CD4-positive, alpha-beta memory T cell (primary cell): ENCODE results near the gene IKZF5. TPM values are rescaled to one million over a fixed set of nuclear protein-coding genes. Genes with fewer than 3 reads are reported as not detected.

Experiments used
- CTCF ChIA-PET: fragments of 350-600 bp; sonication (Branson Sonifier 250); formaldehyde crosslinking; loops from one replicate; lab custom pipeline; 2021; ENCODE audit warnings: inconsistent platforms; ENCODE audit not compliant: partially characterized antibody; lab: Charles Lee
- POLR2A ChIA-PET: fragments of 350-600 bp; sonication (Branson Sonifier 250); formaldehyde crosslinking; loops from one replicate; lab custom pipeline; 2021; ENCODE audit not compliant: partially characterized antibody; lab: Charles Lee
- DNase-seq, 5 donors: peaks; one replicate each; pipeline versions ENCODE4 v3.0.0 to v3.0.0-alpha.2; 2020 to 2022; ENCODE audit warnings: mixed read lengths in 1 of 5
- H3K27ac ChIP-seq: one replicate; pipeline ENCODE4 v1.7.0; 2013; ENCODE audit warnings: low read depth, low read length
- H3K27me3 ChIP-seq: 2 replicates; pipeline ENCODE4 v1.7.0; 2013; ENCODE audit warnings: mild to moderate bottlenecking, low read length, moderate library complexity; ENCODE audit not compliant: insufficient read depth
- H3K36me3 ChIP-seq: 2 replicates; pipeline ENCODE4 v1.7.0; 2013; ENCODE audit warnings: mild to moderate bottlenecking, low read length, moderate library complexity; ENCODE audit not compliant: insufficient read depth
- H3K4me1 ChIP-seq: 2 replicates; pipeline ENCODE4 v1.7.0; 2013; ENCODE audit warnings: mild to moderate bottlenecking, low read length, moderate library complexity; ENCODE audit not compliant: insufficient read depth
- H3K4me3 ChIP-seq, 2 donors: one replicate each; pipeline ENCODE4 v1.7.0; 2013; ENCODE audit warnings: low read length in 2 of 2, mild to moderate bottlenecking in 1 of 2
- H3K9me3 ChIP-seq, 2 donors: one replicate each; pipeline ENCODE4 v1.7.0; 2013; ENCODE audit warnings: low read length in 2 of 2, control low read depth in 1 of 2; ENCODE audit not compliant: control insufficient read depth in 1 of 2
- H3K27ac Mint-ChIP-seq, 7 donors: one replicate each; pipeline ENCODE4 v1.8.0; 2020 to 2021; ENCODE audit warnings: mixed read lengths in 7 of 7, mild to moderate bottlenecking in 6 of 7, inconsistent platforms in 3 of 7, moderate library complexity in 3 of 7
- H3K27me3 Mint-ChIP-seq, 2 donors: one replicate each; pipeline ENCODE4 v1.8.0; 2020 to 2021; ENCODE audit warnings: mixed read lengths in 2 of 2
- H3K36me3 Mint-ChIP-seq, 2 donors: one replicate each; pipeline ENCODE4 v1.8.0; 2020 to 2021; ENCODE audit warnings: mixed read lengths in 2 of 2, inconsistent platforms in 1 of 2, mild to moderate bottlenecking in 1 of 2
- H3K4me1 Mint-ChIP-seq, 4 donors: one replicate each; pipeline ENCODE4 v1.8.0; 2020 to 2021; ENCODE audit warnings: mixed read lengths in 4 of 4, mild to moderate bottlenecking in 1 of 4
- H3K4me3 Mint-ChIP-seq, 8 donors: one replicate each; pipeline ENCODE4 v1.8.0; 2020 to 2021; ENCODE audit warnings: mixed read lengths in 8 of 8, mild to moderate bottlenecking in 7 of 8, moderate library complexity in 6 of 8, inconsistent platforms in 3 of 8
- H3K9me3 Mint-ChIP-seq, 8 donors: one replicate each; pipeline ENCODE4 v1.8.0; 2020 to 2021; ENCODE audit warnings: mixed read lengths in 8 of 8, mild to moderate bottlenecking in 5 of 8, inconsistent platforms in 3 of 8, moderate library complexity in 1 of 8
- intact Hi-C: fragments of 100-400 bp; cut with micrococcal nuclease; formaldehyde crosslinking; loops from one replicate; pipeline ENCODE4 v1.15.1; 2023
- polyA plus RNA-seq, 2 donors: library from polyadenylated mRNA; unstranded; fragments of 300-500 nt; fragmentation: Illumina TruSeq; gene quantifications; one replicate each; pipeline ENCODE4 v1.2.3, GENCODE V29; 2021
- total RNA-seq, 2 experiments: library from RNA; stranded (reverse); gene quantifications; one replicate each; pipeline ENCODE4 v1.2.3, GENCODE V29; 2021

The IKZF5 gene, protein sequence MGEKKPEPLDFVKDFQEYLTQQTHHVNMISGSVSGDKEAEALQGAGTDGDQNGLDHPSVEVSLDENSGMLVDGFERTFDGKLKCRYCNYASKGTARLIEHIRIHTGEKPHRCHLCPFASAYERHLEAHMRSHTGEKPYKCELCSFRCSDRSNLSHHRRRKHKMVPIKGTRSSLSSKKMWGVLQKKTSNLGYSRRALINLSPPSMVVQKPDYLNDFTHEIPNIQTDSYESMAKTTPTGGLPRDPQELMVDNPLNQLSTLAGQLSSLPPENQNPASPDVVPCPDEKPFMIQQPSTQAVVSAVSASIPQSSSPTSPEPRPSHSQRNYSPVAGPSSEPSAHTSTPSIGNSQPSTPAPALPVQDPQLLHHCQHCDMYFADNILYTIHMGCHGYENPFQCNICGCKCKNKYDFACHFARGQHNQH
- 10 to 100 TPM; 37.4 to 45.9 TPM for total RNA-seq
- 10 to 100 TPM; 11.0 to 14.7 TPM for polyA plus RNA-seq

DNA sequence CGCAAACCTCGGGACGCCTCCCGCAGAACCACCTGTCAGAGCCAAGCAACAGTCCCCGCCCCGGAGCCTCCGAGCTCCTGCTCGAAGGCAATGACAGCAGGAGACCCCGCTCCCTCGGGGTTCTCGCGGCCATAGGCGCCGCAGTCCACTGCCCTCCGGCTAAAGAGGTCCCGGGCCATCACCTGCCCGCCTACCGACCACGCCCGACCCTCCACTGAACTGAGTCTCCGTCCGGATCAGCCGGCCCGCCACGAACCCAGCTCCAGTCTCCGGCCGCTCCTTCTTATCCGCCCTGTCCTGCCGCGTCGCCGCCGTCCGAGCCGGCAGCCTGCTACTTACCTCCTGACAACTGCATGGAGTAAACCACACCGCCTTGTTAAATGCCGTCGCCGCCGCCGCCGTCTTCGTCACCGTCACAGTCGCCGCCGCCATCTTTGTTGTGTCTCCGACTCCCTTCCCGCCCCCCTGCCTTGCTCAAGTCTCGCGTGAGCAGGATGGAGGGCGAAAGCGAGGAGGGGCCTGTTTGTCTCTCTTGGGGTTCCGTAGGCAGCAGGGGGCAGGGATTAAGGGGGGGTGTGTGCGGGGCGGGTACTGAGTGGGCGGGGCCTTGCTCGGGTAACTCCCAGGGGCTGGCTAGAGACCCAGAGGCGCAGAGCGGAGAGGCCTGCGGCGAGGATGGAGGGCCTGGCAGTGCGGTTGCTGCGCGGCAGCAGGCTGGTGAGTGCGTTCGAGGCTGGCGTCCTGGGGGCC is at the start of gene IKZF5, which contains the start of gene ACADSB:
Gene IKZF5, minus strand, starts transcription at position 441 of the 750 bp plus-strand sequence. CDS start 10,170 bp downstream, outside the sequence.
Gene ACADSB, plus strand, starts transcription at position 652 of the 750 bp plus-strand sequence. Its CDS starts 24 bp downstream, at position 676.
- peak; percentile 95 to 99 (median 97) for DNase-seq
- Histone ChIP-seq H3K4me1 (peaks cover 58% of the 10 kb centered on the region), H3K36me3 (no peaks in the 10 kb centered on the region), H3K4me3 (peak within 1 kb of the TSS; percentile 68 to 87), H3K27ac (peak within 1 kb of the TSS; percentile 91), H3K9me3 (no peaks in the 10 kb centered on the region), H3K27me3 (no peaks in the 10 kb centered on the region)
- H3K4me1 Mint-ChIP-seq, result peaks cover 41 to 73% (median 56%) of the 10 kb centered on the region in 4 donors
- intact Hi-C loops, result loop anchor here (1.0 to 2.0 kb wide), 6 partner anchors 28 to 1080 kb away; partner anchors contain the start of genes ATE1, BUB3, C10orf88 and FAM24B
- CTCF ChIA-PET, result interaction anchor here (0.8 to 3.9 kb wide), 4 partner anchors 11 to 54 kb away, joined by 3 to 26 read pairs (median 6); partner anchors contain the start of gene PSTK
- no peaks in the 10 kb centered on the region for H3K27me3 Mint-ChIP-seq
- no peaks in the 10 kb centered on the region for H3K9me3 Mint-ChIP-seq
- peak within 1 kb of the TSS; percentile 96 to 100 (median 99) for H3K4me3 Mint-ChIP-seq
- H3K27ac Mint-ChIP-seq, result peak within 1 kb of the TSS; percentile 92 to 100 (median 99)
- POLR2A ChIA-PET, result interaction anchor here (0.8 to 4.6 kb wide), 13 partner anchors 9 to 233 kb away, joined by 3 to 74 read pairs (median 6); partner anchors contain the start of genes BUB3, C10orf88 and PSTK
- peaks cover 13 to 23% of the 10 kb centered on the region in 2 donors for H3K36me3 Mint-ChIP-seq

- no peaks in the 10 kb centered on the region for H3K27me3 ChIP-seq
- no peaks in the 10 kb centered on the region for H3K4me1 ChIP-seq
- ChIA-PET CTCF (no interaction called here), POLR2A (no interaction called here)
- H3K4me3 ChIP-seq, result no peak overlapping the region
- peaks cover 10% of the 10 kb centered on the region for H3K36me3 ChIP-seq
- no peak overlapping the region for H3K4me3 Mint-ChIP-seq
- no peaks in the 10 kb centered on the region for H3K27me3 Mint-ChIP-seq
- H3K27ac Mint-ChIP-seq, result no peak overlapping the region
- H3K4me1 Mint-ChIP-seq, result no peaks in the 10 kb centered on the region
- H3K36me3 Mint-ChIP-seq, result peaks cover 24 to 27% of the 10 kb centered on the region in 2 donors
- no peak for DNase-seq
- H3K27ac ChIP-seq, result no peak overlapping the region
- no peaks in the 10 kb centered on the region for H3K9me3 ChIP-seq
- peaks cover 0 to 1% (median 0%) of the 10 kb centered on the region in 8 donors for H3K9me3 Mint-ChIP-seq
- intact Hi-C loops, result no loop called here
These were observed 49.4 kb upstream of the IKZF5 start for GRCh38 chr10:123057968-123058367.

DNA sequence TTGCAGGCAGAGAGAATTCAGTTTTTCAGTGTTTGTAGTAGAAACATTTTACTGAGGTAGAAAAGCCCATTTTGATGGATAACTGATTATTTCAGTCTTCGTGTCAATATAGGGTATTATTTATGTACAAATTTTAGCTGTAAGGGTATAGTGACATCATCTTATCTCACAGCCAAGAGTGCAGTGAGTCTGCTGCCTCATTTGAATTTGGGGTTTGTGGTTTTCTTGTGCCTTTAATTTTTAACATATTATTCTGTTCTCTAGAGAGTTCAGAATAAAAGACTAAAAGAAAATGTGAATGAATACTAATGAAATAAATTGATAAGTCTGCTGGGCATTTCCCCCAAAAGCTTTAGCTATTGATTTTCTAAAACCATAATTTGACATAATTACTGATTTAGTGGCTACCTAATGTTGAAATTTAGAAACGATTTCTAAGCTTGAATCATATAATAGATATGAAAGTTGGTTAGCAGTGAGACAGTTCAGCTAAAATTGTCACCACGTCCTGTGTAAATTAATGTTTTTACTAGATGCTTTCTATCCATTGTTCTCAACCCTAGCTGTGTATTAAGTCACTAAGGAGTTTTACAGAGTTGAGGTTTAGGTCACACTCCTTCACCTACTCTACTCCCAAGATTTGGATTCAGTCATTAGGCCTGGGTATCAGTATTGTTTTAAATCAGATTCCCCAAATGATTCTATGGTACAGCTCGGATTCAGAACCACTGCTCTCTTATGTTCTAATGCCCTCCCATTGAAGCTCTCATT is 37.6 kb upstream of the IKZF5 start:
- Histone ChIP-seq H3K4me1 (no peaks in the 10 kb centered on the region), H3K4me3 (no peak overlapping the region), H3K36me3 (peaks cover 20% of the 10 kb centered on the region), H3K27me3 (no peaks in the 10 kb centered on the region), H3K27ac (no peak overlapping the region), H3K9me3 (no peaks in the 10 kb centered on the region)
- ChIA-PET POLR2A (no interaction called here), CTCF (interaction anchor here (1.0 to 7.9 kb wide), 4 partner anchors 68 to 516 kb away, joined by 3 to 33 read pairs (median 4); no protein-coding TSS in a partner anchor)
- DNase-seq, result no peak
- H3K9me3 Mint-ChIP-seq, result no peaks in the 10 kb centered on the region
- peaks cover 0 to 5% (median 0%) of the 10 kb centered on the region in 4 donors for H3K4me1 Mint-ChIP-seq
- H3K27me3 Mint-ChIP-seq, result no peaks in the 10 kb centered on the region
- intact Hi-C loops, result no loop called here
- peaks cover 49% of the 10 kb centered on the region in 2 donors for H3K36me3 Mint-ChIP-seq
- no peak overlapping the region for H3K27ac Mint-ChIP-seq
- no peak overlapping the region for H3K4me3 Mint-ChIP-seq

DNA sequence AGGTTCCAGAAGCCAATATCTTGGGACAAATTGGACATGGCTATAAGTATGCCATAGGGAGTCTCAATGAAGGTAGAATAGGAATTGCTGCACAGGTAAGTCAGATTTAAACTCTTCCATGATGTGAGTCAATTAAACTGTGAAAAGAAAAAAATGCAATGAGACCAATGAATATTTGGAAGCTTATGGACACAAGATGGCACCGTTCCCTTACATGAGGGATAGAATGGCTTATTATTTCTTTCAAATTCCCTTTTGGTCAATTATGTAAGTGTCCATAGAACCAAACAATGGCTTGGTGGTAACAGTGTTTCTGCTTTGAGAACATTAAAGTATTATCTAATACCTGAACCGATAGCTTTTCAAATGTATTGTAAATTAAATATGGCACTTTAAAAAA is 35.8 kb upstream of the IKZF5 start:
- ChIA-PET POLR2A (no interaction called here), CTCF (interaction anchor here (1.7 to 7.9 kb wide), 3 partner anchors 11 to 516 kb away, joined by 3 to 33 read pairs (median 15); no protein-coding TSS in a partner anchor)
- no peak overlapping the region for H3K4me3 Mint-ChIP-seq
- Histone ChIP-seq H3K36me3 (peaks cover 14% of the 10 kb centered on the region), H3K27ac (no peak overlapping the region), H3K4me3 (no peak overlapping the region), H3K27me3 (no peaks in the 10 kb centered on the region), H3K9me3 (no peaks in the 10 kb centered on the region), H3K4me1 (no peaks in the 10 kb centered on the region)
- intact Hi-C loops, result no loop called here
- H3K9me3 Mint-ChIP-seq, result no peaks in the 10 kb centered on the region
- H3K36me3 Mint-ChIP-seq, result peaks cover 38 to 40% of the 10 kb centered on the region in 2 donors
- no peaks in the 10 kb centered on the region for H3K27me3 Mint-ChIP-seq
- no peak overlapping the region for H3K27ac Mint-ChIP-seq
- no peak for DNase-seq
- peaks cover 0 to 7% (median under 1%) of the 10 kb centered on the region in 4 donors for H3K4me1 Mint-ChIP-seq

DNA sequence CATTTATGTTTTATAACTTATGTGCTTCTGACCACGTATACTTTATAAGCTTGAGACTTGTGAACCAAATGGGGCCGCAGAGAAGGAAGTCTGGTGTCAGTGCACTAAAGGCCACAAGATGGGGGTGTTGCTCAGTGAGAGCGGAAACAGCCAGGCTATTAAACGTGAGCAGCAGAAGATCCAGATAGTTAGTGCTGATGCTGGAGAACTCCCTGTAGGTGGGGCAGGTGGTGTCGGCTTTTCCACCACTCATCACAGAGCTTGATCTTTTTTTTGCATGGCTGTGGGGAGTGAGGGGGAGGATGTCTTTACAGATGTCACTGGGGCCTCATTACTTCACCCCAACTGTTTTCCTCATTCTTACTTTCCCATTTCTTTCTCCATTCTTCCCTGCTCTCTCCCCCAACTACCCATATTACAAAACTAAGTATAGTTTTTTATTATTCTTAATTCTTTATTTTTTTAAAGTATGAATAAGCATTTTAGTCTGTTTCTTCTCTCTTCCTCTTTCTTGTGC is 34.9 kb upstream of the IKZF5 start:
- CTCF ChIA-PET, result interaction anchor here (0.8 to 7.9 kb wide), 16 partner anchors 8 to 622 kb away, joined by 3 to 33 read pairs (median 4); no protein-coding TSS in a partner anchor
- no peaks in the 10 kb centered on the region for H3K27me3 ChIP-seq

GRCh38 chr10:123042708-123043408 is 34.3 kb upstream of the IKZF5 start:
- no peak overlapping the region for H3K27ac ChIP-seq
- Mint-ChIP-seq H3K27ac (no peak overlapping the region), H3K27me3 (no peaks in the 10 kb centered on the region), H3K36me3 (peaks cover 32 to 38% of the 10 kb centered on the region in 2 donors), H3K4me1 (peaks cover 0 to 13% (median 4%) of the 10 kb centered on the region in 4 donors), H3K9me3 (no peaks in the 10 kb centered on the region), H3K4me3 (no peak overlapping the region)
- no peak overlapping the region for H3K4me3 ChIP-seq
- H3K4me1 ChIP-seq, result no peaks in the 10 kb centered on the region
- intact Hi-C loops, result loop anchor here (1.0 to 2.0 kb wide), 2 partner anchors 90 to 337 kb away; no protein-coding TSS in a partner anchor
- peaks cover 10% of the 10 kb centered on the region for H3K36me3 ChIP-seq
- ChIA-PET POLR2A (no interaction called here), CTCF (interaction anchor here (0.8 to 7.9 kb wide), 18 partner anchors 8 to 621 kb away, joined by 3 to 33 read pairs (median 4); no protein-coding TSS in a partner anchor)
- DNase-seq, result no peak
- no peaks in the 10 kb centered on the region for H3K27me3 ChIP-seq
- no peaks in the 10 kb centered on the region for H3K9me3 ChIP-seq

More for the DNA sequence above, 34.9 kb upstream of the IKZF5 start:
- peaks cover 0 to 13% (median 4%) of the 10 kb centered on the region in 4 donors for H3K4me1 Mint-ChIP-seq
- H3K36me3 ChIP-seq, result peaks cover 14% of the 10 kb centered on the region
- peaks cover 38 to 41% of the 10 kb centered on the region in 2 donors for H3K36me3 Mint-ChIP-seq
- POLR2A ChIA-PET, result no interaction called here
- no peaks in the 10 kb centered on the region for H3K9me3 ChIP-seq
- H3K4me3 ChIP-seq, result no peak overlapping the region
- intact Hi-C loops, result loop anchor here (1.0 to 2.0 kb wide), 2 partner anchors 89 to 337 kb away; no protein-coding TSS in a partner anchor
- no peak overlapping the region for H3K27ac ChIP-seq
- H3K4me1 ChIP-seq, result no peaks in the 10 kb centered on the region
- peak in 4 of 5 donors; percentile 30 to 43 (median 38) for DNase-seq
- H3K4me3 Mint-ChIP-seq, result no peak overlapping the region
- no peaks in the 10 kb centered on the region for H3K9me3 Mint-ChIP-seq
- no peak overlapping the region for H3K27ac Mint-ChIP-seq
- H3K27me3 Mint-ChIP-seq, result no peaks in the 10 kb centered on the region
